ENCODE measurements around the gene FHOD3.

FHOD3 gene

DNA sequence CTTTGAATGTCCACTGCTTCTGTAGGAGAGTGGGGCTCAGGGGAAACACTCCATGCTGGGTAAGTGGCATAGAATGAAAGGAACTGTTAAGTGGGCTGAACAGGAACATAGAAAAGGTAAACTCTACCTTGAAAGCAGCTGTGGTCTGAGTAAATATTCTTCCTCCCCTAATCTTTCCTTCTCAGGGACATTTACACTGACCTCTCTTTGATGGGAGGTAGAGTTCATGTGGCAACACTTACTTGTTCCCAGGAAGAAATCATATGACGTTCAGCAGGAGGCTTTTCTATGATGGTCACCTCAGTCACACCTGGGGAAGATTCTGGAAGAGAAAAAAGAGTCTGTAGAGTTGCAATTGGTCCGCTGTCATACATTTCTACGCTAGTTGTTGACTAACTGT, 521.1 kb downstream of the FHOD3 start:
- DNase-seq: no peak

- DNase-seq: no peak
Measured at GRCh38 chr18:36819621-36820020, 522.1 kb downstream of the FHOD3 start.

- DNase-seq: no peak
Measured at GRCh38 chr18:36821681-36822080, 524.2 kb downstream of the FHOD3 start.

- DNase-seq: no peak
Measured at GRCh38 chr18:36825526-36825925, 528.0 kb downstream of the FHOD3 start.

DNA sequence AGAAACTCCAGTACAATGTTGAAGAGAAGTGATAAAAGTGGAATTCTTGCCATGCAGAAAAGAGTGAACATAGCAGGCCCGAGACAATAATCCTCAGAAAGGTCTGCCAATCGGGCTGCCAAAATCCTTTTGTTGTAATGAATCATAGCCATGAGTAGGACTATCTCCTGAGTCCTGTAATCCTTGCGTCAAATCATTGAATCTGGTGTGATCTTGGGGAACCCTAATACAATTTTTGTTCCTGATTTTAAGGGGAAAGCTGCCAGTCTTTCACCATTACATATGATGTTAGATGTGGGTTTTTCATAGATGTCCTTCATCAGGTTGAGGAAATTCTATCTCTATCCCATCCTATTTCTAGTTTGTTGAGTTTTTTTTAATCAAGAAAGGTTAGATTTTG, 529.0 kb downstream of the FHOD3 start:
- no peak for DNase-seq

GRCh38 chr18:36828157-36828629, 530.7 kb downstream of the FHOD3 start:
- DNase-seq: peak in 2 of 6 experiments; percentile 44 to 65

- peak; percentile 78 to 87 (median 85) for DNase-seq
Measured at GRCh38 chr18:36828630-36829361, 531.3 kb downstream of the FHOD3 start, which contains the start of the genes KIAA1328 and TPGS2. Gene KIAA1328 (plus strand): TSS chr18:36829127. CDS start chr18:36829139, 12 bp downstream. Gene TPGS2 (minus strand): TSS chr18:36829002. CDS start chr18:36828767, 235 bp downstream.
